GM21619 (cell line): ENCODE data around the gene CST2.
"Not testable (repeated sequence)": the region's sequence is repeated elsewhere in the genome, so short reads cannot be mapped to it uniquely, and the experiment has no call there.

Source experiments
- ATAC-seq: cut with Tn5 transposase; IDR thresholded peaks from one replicate; pipeline ENCODE4 v1.9.1; 2021; ENCODE audit not compliant: unreplicated experiment

CST2 gene

GRCh38 chr20:23811559-23811958, 15.0 kb downstream of the CST2 start:
- not testable (repeated sequence) for ATAC-seq

DNA sequence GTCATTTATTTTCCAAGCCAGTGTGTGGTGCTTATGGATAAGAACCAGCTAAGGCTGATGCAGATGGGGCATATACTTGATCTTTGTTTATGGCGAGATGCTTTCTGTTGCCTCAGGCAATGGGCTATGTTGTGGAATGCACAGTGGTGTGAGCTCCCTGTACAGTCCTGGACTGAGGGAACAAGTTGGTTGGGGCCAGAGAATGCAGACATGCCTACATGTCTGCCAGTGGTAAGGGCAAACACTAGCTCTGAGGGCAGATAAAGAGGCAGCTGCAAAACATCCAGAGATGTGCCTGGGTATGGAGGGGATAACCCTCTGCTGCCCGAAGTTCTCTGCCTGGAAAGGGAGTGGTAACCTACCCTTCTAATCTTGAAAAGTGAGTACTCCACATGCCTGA, 16.2 kb downstream of the CST2 start:
- not testable (repeated sequence) for ATAC-seq

- ATAC-seq, result no peak
Observed at GRCh38 chr20:23800865-23801264, 25.7 kb downstream of the CST2 start.

DNA sequence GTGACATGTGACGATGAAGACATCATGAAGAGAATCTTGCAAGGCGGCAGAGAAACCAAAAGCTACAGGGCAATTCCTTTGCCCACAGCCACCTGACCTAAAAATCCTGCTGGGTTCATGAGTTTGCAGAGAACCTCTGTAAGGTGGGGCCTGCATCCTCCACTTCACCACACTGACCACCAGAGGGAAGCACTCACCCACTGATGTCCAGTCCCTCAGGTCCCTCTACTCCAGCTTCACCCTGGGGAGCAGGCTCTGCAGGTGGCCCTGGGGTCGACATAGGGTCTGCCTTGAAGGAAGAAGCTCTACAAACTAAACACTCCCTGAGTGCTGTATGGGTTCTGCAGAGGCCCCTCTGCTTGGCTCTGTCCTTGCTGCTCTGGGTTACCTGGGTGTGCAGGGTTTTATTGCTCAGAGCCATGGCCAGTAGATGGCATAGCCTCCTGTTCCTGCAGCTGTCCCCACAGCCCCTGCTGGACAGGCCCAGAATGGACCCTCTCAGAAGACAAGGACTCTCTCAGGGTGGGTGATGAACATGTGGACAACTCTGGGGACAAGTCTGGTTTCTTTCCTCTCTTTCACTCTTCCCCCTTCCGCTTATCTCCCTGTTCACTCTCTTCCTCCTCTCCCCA, 27.2 kb downstream of the CST2 start:
- peak; percentile 87 for ATAC-seq

GRCh38 chr20:23795526-23795925, 31.0 kb downstream of the CST2 start:
- no peak for ATAC-seq

- ATAC-seq, result no peak
Observed at GRCh38 chr20:23794841-23795240, 31.7 kb downstream of the CST2 start.

DNA sequence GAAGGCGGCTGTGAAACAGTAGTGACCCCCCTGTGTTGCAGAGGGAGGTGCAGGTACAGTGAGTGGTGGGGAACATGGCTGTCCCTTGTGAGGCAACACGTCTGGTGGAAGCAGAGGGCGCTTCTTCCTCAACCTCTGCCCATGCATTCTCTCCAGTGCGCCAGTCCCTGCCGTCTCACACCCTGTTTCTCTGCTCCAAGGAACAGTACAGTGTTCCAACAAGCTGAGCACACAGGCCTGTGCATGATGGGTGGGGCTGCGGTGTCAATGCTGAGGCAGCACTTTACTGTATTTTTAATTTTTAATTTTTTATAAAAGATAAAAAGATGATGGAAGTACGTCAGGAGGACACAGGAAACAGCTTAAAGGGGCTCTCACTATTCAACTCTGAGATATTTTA, 32.5 kb downstream of the CST2 start:
- no peak for ATAC-seq

- no peak for ATAC-seq
Observed at GRCh38 chr20:23783447-23783846, 43.1 kb downstream of the CST2 start.

DNA sequence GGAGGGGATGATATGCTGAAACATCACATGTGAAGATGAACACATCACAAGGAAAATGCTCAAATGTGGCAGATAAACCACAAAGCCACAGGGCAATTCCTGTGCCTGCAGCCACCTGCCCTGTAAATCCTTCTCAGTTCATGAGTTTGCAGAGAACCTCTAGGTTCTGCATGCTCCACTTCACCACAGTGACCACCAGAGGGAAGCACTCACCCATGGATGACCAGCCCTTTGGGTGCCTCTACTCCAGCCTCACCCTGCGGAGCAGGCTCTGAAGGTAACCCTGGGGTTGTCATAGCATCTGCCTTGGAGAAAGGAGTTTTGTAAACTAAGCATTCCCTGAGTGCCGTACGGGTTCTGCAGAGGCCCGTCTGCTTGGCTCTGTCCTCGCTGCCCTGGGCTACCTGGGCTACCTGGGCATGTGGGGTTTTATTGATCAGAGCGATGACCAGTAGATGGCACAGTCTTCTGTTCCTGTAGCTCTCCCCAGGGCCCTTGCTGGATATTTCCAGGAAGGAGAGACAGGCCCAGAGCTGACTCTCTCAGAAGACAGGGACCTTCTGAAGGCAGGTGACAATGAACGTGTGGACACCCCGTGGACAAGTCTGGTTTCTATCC, 44.1 kb downstream of the CST2 start:
- ATAC-seq, result no peak

DNA sequence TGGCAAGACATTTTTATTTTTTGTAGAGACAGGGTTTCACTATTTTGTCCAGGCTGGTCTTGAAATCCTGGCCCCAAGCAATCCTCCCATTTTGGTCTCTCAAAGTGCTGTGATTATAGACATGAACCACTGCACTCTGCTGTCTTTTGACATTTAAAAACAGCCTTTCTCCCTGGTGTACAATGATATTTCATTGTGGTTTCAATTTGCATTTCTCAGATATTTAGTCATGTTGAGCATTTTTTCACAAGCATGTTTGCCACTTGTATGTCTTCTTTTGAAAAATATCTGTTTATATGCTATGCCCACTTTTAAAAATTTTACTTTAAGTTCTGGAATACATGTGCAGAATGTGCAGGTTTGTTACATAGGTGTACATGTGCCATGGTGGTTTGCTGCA, 47.9 kb downstream of the CST2 start:
- ATAC-seq, result not testable (repeated sequence)

DNA sequence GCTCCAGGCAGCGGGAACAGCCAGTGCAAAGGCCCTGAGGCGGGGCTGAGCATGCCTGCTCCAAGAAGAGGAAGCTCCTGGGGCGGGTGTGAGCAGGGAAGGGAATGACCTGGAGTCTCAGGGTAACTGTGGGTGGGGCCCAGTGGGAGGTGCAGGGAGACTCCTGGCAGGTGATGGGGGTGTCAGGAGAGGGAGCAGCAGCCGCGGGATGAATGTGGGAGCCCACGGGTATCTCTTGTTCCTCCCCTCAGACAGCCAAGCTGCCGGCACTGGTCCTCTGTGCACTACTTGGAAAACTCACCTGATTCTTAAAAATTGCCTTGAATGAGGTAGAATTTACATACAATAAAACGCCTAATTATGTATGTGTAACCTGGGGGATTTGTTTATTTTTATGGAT, 49.1 kb downstream of the CST2 start:
- not testable (repeated sequence) for ATAC-seq

GRCh38 chr20:23776067-23776771, 50.3 kb downstream of the CST2 start:
- no peak for ATAC-seq

DNA sequence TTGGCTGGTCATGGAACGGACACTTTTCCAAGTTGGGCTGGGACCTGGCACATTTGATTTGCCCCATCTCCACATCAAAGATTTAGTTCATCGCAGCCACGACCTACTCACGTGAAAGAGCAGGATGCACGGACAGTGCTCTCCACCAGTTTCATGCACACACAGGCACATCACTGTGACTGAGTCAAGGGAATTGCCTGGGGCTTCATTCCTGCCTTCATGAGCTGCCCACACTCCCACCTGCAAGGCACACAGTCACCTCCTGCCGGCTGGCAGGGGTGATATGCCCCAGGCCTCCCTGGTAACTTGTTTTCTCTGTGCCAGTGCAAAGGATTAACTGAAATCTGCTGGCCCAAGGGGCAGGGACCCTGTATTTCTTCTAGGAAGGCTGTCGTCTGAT, 52.4 kb downstream of the CST2 start:
- ATAC-seq, result no peak
